GM19455 (cell line): ENCODE results near the gene TMEM9.

Experiments used
- ATAC-seq: cut with Tn5 transposase; IDR thresholded peaks from one replicate; pipeline ENCODE4 v1.9.1; 2021; ENCODE audit not compliant: unreplicated experiment

TMEM9 gene

DNA sequence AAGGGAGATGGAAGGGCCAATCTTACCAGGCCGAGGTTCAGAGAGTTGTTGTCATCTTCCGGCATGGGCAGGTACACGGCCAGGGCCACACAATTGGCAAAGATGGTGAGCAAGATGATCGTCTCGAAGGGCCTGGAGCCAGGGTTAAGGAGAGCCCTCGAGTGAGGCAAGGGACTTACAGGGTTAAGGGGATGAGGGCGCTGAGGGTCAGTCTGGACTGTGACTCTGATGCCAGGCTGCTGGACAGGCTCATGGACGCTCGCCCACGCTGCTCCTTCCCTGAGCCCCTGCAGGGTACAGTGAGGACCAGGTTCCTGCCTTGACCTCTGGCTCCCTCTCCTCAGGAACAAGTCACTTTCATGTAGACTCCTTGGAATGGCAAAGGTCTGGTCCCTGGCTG lies 44.1 kb downstream of the TMEM9 start:
- ATAC-seq: no peak

DNA sequence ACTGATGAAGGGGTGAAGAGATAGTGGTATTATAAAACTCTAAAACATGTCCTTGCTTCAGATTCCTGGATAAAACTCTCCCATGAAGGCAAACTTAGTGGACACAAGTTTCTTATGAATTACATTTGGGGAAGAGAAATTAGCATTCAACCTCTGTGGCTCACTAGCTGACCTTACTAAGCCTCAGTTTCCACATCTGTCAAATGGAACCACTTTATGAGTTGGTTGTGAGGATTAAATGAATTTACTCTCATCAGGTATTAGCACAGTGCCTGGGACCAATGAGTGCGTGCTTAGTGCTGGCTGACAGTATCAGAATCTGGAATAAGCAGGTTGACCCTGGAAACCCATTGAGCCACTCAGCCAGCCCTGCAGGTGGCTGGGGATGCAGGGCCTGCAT lies 44.6 kb downstream of the TMEM9 start:
- ATAC-seq: no peak

DNA sequence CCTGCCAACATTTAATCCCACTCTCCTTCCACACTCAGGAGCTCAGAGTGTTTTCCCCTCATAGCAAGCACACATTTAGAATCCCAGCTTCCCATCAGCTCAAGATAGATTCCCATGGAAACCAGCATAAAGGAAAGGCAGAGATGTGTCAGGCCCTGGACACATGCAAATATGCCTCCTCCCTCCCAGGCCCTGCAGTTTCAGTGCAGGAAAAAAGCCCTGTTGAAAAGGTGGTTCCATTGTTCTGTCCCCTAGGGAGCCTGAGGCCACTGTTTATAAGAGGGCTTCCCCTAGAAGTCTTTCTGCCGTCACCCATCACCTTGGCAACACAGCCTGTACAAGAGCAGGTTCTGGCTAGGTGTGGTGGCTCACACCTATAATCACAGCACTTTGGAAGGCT lies 45.7 kb downstream of the TMEM9 start:
- no peak for ATAC-seq

DNA sequence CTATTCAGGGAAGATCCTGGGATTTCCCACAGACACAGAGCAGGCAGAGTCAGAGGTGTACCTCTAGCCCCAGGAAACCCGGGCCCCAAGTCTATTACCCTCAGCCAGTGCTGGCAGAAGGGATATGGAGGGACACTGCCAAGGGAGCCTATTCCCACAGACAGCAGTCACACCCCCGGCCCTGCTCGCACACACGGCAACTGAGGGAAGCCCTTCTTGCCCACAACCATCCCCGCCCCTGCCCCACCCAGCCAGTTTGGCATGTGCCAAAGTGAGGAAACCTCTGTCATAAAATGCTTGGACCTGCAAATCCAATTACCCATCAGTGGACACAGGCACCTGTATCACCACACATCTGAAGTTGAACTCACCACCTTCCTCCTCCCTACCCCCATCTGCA lies 48.6 kb downstream of the TMEM9 start:
- no peak for ATAC-seq

DNA sequence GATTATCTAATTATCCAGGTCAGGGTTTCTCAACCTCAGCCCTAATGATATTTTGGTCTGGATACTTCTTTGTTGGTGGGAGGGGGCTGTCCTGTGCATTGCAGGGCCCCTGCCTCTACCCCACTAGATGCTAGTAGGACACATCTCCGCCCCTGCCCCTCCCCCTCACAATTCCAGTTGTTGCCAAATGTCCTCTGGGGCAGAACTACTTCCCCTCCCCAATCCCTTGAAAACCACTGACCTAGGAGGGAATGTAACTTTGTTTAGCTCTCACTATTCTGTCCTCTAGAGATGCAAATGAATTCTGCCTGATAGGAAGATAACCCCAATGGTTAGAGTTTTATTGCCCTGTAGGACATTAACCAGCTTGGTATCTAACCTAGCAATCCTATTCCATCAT lies 50.1 kb downstream of the TMEM9 start:
- ATAC-seq: no peak

DNA sequence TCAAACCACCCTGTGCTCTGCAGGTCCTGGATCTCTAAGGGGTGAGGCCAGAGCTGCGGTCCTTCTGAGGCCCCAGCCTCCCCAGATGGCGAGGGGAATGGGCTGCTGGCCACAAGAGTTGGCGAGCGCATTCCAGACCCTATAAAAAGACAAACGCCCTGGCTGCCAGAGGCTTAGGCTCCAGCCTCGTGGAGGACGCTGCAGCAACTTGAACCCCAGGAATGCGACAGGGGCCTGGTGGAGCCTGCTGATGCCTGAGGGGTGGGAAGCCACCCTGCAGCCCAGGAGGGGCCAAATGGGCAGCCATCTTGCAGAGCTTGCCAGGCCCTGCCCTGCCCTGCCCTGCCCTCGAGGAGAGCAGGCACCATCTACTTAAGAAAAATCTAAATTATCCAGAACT lies 50.6 kb downstream of the TMEM9 start:
- ATAC-seq: no peak

DNA sequence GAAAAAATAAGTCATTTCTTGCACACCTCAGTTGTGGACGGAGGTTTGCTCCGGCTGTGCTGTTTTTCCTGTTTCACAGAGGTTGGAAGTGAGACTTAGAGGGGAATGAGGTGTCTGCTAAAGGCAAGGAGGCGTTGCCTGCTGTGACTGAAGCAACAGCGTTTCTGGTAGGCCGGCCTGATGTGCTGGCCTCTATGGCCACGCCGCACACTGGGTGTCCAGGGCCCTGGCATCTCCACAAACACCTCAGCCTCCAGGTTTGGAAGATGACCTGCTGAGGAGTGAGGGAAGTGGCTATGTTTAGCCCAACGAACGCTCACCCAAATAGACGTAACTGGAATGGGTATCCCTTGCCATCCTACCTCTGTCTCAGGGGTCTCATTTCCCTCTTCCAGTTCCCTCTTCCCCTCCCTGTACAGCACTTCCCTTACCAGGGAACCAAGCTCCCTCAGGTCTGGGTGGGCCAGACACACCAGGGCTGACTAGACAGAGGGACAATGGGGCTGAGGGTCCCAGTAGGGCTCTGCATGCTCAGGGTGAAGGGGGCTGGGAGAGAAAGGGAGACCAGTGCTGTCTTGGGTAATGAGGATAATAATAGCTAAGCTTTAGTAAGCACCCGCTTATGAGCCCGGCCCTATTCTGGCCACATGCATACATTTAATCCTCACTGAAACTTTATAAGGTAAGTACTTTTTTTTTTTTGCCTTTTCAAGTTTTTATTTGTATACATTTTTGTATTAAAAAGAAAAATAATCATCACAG lies 53.9 kb downstream of the TMEM9 start:
- ATAC-seq: no peak

DNA sequence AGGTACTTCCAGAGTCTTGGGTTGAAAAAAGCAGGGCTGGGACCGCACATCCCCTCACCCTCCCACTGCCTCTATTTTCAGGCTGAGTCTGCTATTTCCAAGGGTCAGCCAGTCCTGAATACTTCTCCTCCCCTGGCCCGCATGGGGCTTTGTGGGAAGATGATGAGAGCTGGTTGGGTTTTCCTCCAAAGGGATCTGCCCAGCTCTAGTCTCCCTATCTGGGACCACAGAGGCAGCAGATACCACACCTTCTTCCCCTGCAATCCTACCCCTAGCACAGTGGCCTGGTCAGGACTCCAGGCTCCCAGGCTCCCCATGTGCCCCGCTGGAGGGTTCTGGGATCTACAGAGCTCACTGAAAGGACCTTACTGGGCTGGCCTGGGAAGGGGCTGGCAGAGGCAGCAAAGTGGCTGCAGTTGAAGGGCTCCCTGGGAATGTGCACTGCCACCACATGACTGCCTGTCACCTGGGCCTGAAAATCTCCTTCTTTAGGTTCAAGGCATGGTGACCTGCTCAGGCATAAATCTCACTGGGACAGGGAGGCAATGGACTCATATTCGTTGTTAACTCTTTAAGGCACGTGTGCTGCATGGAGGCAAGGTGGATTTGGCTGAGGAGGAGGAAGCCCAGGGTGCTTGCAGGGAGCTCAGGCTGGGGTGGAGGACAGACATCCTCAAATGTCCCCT lies 55.1 kb downstream of the TMEM9 start:
- ATAC-seq: no peak

DNA sequence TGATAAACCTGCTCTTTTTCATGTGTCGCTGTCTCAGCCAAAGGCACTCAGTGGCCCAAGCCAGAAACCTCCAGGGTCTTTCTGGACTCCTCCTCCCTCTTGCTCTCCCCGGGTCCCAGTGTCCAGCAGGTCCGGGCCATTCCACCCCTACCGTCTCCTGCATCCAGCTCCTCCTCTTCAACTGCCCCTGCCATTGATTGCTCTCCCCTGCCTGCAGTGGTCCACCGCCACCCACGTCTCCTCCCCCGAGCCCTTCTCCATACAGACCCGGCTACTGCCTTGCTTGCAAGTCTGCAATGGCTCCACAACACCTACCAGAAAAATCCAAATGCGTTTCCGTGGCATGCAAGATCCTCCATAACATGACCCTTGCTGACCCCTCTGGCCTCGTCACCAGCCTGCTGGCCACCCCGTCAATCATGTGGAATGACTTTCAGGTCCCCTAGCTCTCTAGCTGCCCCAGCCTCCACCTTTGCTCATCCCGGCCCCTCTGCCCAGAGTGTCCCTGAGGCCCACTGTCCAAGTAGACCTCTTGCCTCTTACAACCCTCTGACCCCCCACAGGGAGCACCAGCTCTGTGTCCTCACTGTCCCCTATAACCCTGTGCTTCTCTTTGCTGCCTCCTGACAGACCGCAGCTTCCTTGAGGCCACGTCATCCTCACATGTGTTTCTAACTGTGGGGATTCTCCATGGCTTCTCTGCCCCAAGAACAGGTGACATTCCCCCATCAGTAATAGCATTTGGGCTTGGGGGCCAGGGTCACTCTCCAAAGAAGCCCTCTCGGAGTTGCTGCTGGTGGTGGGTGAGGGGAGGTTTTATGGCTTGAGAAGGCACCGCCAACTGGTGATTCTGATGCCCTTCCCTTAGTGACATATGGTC lies 57.1 kb downstream of the TMEM9 start:
- no peak for ATAC-seq

DNA sequence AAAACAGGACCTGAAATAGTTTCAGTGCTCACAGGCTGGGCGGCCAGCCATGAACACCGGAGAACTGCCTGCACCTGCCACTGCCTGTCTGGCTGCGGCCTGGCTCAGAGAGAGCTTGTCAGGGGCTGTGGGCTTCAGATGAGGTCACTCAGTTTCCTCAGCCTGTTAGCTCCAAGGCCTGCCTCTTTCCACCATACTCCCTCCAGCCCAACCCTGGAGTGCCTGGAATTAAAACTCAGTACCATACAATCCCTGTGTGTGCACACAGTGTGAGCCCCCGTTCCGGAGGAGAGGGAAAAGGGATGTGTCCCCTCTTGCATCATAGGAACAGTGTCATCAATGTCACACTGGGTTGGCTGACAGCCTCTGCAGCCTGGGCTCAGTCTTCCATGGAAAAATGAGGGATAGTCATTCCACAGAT lies 58.2 kb downstream of the TMEM9 start:
- ATAC-seq: no peak

DNA sequence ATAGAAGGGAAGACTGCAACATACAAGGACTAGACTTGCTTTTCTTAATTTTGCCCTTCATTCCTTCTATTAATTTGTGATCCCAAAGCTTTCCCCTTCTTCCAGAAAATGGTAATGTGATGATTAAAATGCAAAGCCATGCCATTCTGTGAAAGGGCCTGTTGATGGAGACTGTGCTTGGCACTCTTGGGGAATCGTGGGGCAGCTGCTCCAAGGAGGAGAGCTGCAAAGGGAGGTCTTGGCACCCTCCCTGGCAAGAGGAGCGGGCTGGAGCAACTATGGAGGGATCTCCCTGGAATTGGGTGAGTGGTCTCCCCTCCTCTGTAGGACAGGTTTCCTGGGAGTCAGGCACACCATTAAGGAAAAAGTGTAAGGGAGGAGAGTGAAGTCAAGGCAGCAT lies 58.7 kb downstream of the TMEM9 start:
- no peak for ATAC-seq

DNA sequence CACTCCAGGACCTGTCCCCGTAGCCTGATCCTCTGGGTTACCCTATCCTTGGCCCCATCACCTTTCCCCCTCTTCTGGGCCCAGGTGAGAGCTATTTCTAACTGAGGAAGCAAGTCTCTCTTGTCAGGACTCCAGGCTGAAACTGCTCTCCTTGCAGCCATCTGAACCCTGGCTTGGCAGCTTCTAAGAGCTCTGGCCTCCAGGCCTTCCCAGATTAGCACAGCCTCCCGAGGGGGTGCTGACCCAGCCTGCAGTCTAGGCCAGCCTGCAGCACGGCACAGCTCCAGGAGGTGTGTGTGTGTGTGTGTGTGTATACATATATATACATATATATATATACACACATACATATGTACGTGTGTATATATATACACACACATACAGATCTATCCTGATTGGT lies 59.4 kb downstream of the TMEM9 start:
- no peak for ATAC-seq

DNA sequence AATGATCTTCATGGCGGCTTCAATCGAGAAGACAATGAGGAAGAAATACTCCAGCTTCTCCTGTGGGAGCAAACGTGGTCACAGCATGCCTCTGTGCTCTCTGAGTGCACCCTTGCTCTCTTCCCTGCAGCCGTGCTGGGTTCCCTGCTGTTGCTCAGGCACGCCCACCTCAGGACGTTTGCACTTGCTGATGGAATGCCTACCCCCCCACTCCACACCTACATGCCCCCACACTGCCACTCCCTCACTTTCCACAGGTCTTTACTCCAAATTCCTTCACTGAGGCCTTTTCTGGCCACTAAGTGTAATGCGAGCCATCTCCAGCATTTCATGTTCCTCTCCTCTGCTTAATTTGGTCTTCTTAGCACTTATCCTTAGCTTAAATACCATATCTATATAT lies 60.3 kb downstream of the TMEM9 start:
- ATAC-seq: no peak

DNA sequence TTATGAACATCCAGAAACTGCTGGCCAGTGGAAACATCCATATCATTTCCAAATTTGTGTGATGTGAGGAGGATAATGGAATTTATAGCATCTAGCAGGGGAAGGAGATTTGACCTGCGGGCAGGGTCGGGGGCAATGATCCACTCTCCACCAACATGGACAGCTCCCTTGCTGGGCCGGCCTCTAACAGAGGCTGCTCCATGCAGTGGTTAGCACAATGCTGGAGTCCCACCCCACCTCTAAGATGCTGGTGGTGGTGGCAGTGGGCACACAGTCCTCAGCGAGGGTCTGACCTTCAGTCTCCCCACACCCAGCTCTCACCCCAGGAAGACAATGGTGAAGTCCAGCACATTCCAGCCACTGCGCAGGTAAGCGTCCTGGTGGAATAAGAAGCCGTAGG lies 60.7 kb downstream of the TMEM9 start:
- no peak for ATAC-seq

DNA sequence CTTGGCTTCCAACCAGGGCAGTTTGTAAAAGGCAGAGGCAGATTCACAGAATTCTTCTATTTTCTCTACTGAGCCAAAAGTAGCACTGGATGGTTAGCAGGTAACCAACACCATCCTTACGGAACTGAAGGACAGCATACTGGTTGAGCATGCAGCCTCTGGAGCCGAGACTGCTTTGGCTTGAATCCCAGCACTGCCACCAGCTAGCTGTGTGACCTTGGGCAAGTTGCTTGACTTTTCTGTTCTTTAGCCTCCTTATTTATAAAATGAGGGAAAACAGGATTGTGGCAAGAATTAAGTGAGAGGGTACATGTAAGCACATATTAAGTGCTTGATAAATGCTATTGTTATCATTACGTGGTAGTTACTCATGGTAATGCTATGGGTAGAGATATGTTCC lies 61.5 kb downstream of the TMEM9 start:
- no peak for ATAC-seq

DNA sequence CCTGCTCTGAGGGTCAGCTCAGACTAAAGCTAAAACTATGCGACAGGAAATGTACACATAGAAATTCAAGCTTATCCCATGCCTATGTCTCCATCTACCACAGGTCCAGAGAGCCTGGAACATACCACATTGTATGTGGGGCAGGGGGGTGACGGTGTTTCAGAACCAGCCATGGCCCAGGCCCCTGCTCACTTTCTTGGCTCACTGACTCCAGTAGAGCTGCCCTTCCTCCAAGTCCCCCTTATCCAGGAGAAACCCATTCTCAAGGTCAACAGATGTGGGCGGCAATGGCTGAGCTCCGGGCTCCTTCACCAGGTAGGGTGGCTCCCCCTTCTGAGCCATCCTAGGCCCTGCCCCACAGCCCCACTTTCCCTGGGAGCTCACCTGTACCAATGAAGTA lies 63.0 kb downstream of the TMEM9 start:
- no peak for ATAC-seq

DNA sequence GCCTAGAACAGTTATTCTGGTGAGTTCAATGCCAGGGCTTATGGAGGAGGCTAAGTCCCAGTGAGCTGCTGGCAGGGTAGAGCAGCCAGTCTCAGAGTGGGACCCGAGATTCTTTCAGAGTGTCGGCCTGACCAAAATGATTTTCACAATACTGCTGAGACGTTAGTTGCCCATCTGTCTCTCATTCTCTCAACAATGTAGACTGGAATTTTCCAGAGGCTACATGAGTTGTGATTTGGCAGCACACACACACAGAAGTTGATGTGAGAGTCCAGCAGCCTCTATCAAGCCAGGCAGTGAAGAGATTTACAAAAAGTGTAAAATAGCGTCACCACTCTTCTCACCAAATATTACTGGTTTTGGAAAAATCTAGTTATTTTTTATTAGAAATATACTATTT lies 63.7 kb downstream of the TMEM9 start:
- ATAC-seq: no peak

DNA sequence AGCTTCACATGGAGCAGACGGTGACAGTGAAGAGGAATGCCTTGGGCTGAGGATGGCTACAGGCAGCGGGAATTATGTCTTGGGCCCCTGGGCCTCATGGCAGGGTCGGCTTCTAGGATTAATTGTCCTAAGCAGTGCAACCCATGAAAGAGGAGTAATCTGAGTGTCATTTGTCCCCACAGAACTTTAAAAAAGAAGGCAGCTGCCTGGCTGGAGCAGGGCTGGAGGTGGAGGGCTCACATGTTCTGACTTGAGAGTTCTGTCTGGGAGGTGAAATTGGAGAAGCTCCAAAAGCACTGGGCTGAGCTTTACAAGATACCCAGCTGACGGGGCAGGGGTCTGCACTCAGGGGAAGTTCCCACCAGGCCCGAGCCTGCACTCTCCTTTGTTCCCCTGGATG lies 64.7 kb downstream of the TMEM9 start:
- ATAC-seq: no peak

DNA sequence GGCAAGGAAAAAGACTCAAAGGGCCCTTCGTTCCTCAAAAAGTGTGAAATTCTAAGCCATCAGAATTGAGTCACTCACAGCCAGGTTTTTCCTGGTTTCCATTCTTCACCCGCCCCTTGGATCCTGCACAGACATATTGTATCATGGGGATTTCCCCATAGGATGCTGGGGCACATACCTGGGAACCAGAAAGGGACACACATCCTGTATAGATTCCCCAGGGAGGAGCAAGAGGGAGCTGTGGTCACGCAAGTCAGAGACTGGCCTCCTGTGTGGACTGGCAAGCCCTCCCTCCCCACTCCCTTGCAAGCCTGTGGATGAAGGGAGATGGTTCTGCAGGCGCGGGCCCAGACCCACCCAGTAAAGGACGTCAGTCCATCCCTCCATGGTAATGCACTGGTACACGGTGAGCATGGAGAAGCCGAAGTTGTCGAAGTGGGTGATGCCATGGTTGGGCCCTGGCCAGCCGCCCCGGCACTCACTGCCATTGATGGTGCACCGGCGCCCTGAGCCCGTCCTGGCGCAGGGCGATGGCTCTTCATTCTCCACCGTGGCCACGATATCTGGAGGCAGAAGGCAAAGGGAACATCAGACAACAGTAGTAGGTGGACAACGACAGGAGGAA lies 65.3 kb downstream of the TMEM9 start:
- ATAC-seq: no peak

DNA sequence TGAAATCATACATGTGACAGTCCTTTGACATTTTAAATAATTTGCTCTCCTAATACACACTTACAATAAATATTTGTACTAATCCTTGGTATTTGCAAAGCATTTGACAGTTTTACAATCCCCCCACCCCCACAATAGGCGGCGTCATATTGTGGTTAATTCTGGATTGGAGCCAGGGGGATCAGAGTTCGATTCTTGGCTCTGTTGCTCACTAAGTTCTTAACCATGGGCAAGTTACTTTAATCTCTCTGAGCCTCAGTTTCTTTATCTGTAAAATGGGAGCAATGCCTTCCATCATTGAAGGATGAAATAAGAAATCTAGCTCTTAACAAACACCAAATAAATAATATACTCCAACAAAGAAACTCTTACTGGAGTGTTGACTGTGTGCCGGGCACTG lies 65.9 kb downstream of the TMEM9 start:
- ATAC-seq: no peak
